NCI-H2107 treated with DMSO at 0.1 percent for 48 hours (cell line): ENCODE measurements around the gene RNF166.

Source experiments
- DNase-seq: peaks from one replicate; lab custom pipeline; 2025; ENCODE audit not compliant: unreplicated experiment; lab: John Stamatoyannopoulos, UW

RNF166 gene

GRCh38 chr16:88655053-88655732 is 51.0 kb downstream of the RNF166 start:
- no peak for DNase-seq

- no peak for DNase-seq
These were observed 51.7 kb downstream of the RNF166 start for GRCh38 chr16:88654363-88655052.

- DNase-seq: no peak
These were observed 52.4 kb downstream of the RNF166 start for GRCh38 chr16:88653596-88654362.

GRCh38 chr16:88653101-88653500 is 53.1 kb downstream of the RNF166 start:
- DNase-seq: no peak

GRCh38 chr16:88652762-88653063 is 53.5 kb downstream of the RNF166 start:
- no peak for DNase-seq

- no peak for DNase-seq
These were observed 54.0 kb downstream of the RNF166 start for GRCh38 chr16:88651989-88652761.

- DNase-seq: no peak
These were observed 54.8 kb downstream of the RNF166 start for GRCh38 chr16:88651276-88651988.

GRCh38 chr16:88650749-88651275 is 55.4 kb downstream of the RNF166 start, which contains the start of gene CYBA:
Gene CYBA, minus strand, starts transcription at chr16:88651053. Its CDS starts 40 bp downstream, at chr16:88651013.
- DNase-seq: no peak

GRCh38 chr16:88649924-88650748 is 56.1 kb downstream of the RNF166 start:
- no peak for DNase-seq

- DNase-seq: peak; percentile 64
These were observed 56.8 kb downstream of the RNF166 start for GRCh38 chr16:88649195-88649923.

GRCh38 chr16:88647178-88648070 is 58.8 kb downstream of the RNF166 start:
- no peak for DNase-seq
